SK-N-SH (cell line): ENCODE measurements around the gene AREL1. TPM values are rescaled to one million over a fixed set of nuclear protein-coding genes. Genes with fewer than 3 reads are reported as not detected.

Experiments used
- CTCF ChIA-PET: fragments of 300-600, 350-600 bp; formaldehyde crosslinking; extraction: SDS; loops from one replicate; lab custom pipeline; 2021; lab: Yijun Ruan, JAX
- POLR2A ChIA-PET: fragments of 350-600 bp; sonication (Branson Sonifier 250); formaldehyde crosslinking; extraction: SDS; loops from one replicate; lab custom pipeline; 2020; ENCODE audit warnings: antibody characterized with exemption, inconsistent platforms; lab: Yijun Ruan, JAX
- DNase-seq: peaks from one replicate; pipeline ENCODE4 v3.0.0; 2012
- H2AFZ ChIP-seq: fragments of 200-600 bp; sonication (generic); 2 replicates; pipeline ENCODE4 v1.8.1; 2016; ENCODE audit warnings: antibody characterized with exemption, mild to moderate bottlenecking, low read depth
- H3F3A ChIP-seq: fragments of 200-600 bp; sonication (generic); replicated peaks from 2 replicates; pipeline ENCODE3; 2016; ENCODE audit warnings: antibody characterized with exemption, mild to moderate bottlenecking; ENCODE audit not compliant: insufficient read depth
- H3K27ac ChIP-seq, 2 experiments: fragments of 200-500 bp in 1 of 2; fragments of 200-600 bp in 1 of 2; sonication (Bioruptor generic) in 1 of 2; sonication (generic), shearing (Covaris generic) in 1 of 2; 2 replicates each; pipeline versions ENCODE4 v1.5.1 to v1.6.1; 2014 to 2016; ENCODE audit warnings: low read depth in 2 of 2, inconsistent platforms in 1 of 2, low read length in 1 of 2, mild to moderate bottlenecking in 1 of 2, mixed read lengths in 1 of 2
- H3K27me3 ChIP-seq: fragments of 200-600 bp; sonication (generic), shearing (Covaris generic); 2 replicates; pipeline ENCODE4 v1.6.1; 2016; ENCODE audit warnings: mixed run types; ENCODE audit not compliant: insufficient read depth
- H3K36me3 ChIP-seq, 2 experiments: fragments of 200-500 bp in 1 of 2; fragments of 200-600 bp in 1 of 2; sonication (Bioruptor generic) in 1 of 2; sonication (generic) in 1 of 2; replicated peaks in 1 of 2; 2 replicates each; pipeline versions ENCODE3 to v1.5.1; 2014 to 2016; ENCODE audit warnings: low read length in 1 of 2, mild to moderate bottlenecking in 1 of 2; ENCODE audit not compliant: insufficient read depth in 2 of 2, control insufficient read depth in 1 of 2
- H3K4me1 ChIP-seq, 2 experiments: fragments of 200-500 bp in 1 of 2; fragments of 200-600 bp in 1 of 2; sonication (Bioruptor generic) in 1 of 2; sonication (generic), shearing (Covaris generic) in 1 of 2; 2 replicates each; pipeline versions ENCODE4 v1.5.1 to v1.6.1; 2014 to 2016; ENCODE audit warnings: low read depth in 1 of 2, low read length in 1 of 2, mixed run types in 1 of 2; ENCODE audit not compliant: insufficient read depth in 2 of 2, control insufficient read depth in 1 of 2
- H3K4me2 ChIP-seq: fragments of 200-600 bp; sonication (generic), shearing (Covaris generic); 2 replicates; pipeline ENCODE4 v1.6.1; 2017; ENCODE audit warnings: mixed run types
- H3K4me3 ChIP-seq, 2 experiments: fragments of 200-500 bp in 1 of 2; fragments of 200-600 bp in 1 of 2; sonication (Bioruptor generic) in 1 of 2; sonication (generic), shearing (Covaris generic) in 1 of 2; 2 replicates each; pipeline versions ENCODE4 v1.5.1 to v1.8.1; 2014 to 2016; ENCODE audit warnings: low read depth in 2 of 2, inconsistent platforms in 1 of 2, low read length in 1 of 2, mild to moderate bottlenecking in 1 of 2, mixed read lengths in 1 of 2, moderate library complexity in 1 of 2
- H3K79me2 ChIP-seq: fragments of 200-600 bp; sonication (generic); 2 replicates; pipeline ENCODE4 v1.8.1; 2017; ENCODE audit warnings: mild to moderate bottlenecking; ENCODE audit not compliant: insufficient read depth
- H3K9ac ChIP-seq: fragments of 200-600 bp; sonication (generic); 2 replicates; pipeline ENCODE4 v1.6.1; 2017; ENCODE audit warnings: mixed run types
- H3K9me2 ChIP-seq: fragments of 200-600 bp; sonication (generic); 2 replicates; pipeline ENCODE4 v1.6.1; 2017; ENCODE audit warnings: mixed run types
- H3K9me3 ChIP-seq: fragments of 200-600 bp; sonication (generic); 2 replicates; pipeline ENCODE4 v1.6.1; 2017; ENCODE audit warnings: mixed run types, mild to moderate bottlenecking, moderate library complexity
- H4K20me1 ChIP-seq: fragments of 200-600 bp; sonication (generic); 2 replicates; pipeline ENCODE4 v1.6.1; 2017; ENCODE audit warnings: mild to moderate bottlenecking, mixed run types; ENCODE audit not compliant: insufficient read depth
- EP300 ChIP-seq, 2 experiments: IDR thresholded peaks; 2 replicates each; pipeline versions ENCODE4 v1.4.0 to v1.6.1; 2012; ENCODE audit warnings: borderline replicate concordance in 1 of 2, low read depth in 1 of 2, low read length in 1 of 2
- EZH2phosphoT487 ChIP-seq: fragments of 200-600 bp; sonication (generic); IDR thresholded peaks from 2 replicates; pipeline ENCODE4 v1.6.1; 2017; ENCODE audit warnings: low read depth, mixed run types, mild to moderate bottlenecking, antibody characterized with exemption, moderate library complexity, borderline replicate concordance
- FOSL2 ChIP-seq: IDR thresholded peaks from 2 replicates; pipeline ENCODE4 v1.4.0; 2012; ENCODE audit warnings: low read depth, mild to moderate bottlenecking, moderate library complexity, borderline replicate concordance
- GATA2 ChIP-seq: sonication (generic); formaldehyde crosslinking; IDR thresholded peaks from 2 replicates; pipeline ENCODE4 v1.5.0; 2020; ENCODE audit warnings: mild to moderate bottlenecking, missing genetic modification reagents
- JUND ChIP-seq: IDR thresholded peaks from 2 replicates; pipeline ENCODE4 v1.4.0; 2012
- MXI1 ChIP-seq: IDR thresholded peaks from 2 replicates; pipeline ENCODE4 v1.6.1; 2012; ENCODE audit warnings: mild to moderate bottlenecking, low read depth, low read length, improper control_type of control experiment
- NFIC ChIP-seq: IDR thresholded peaks from 2 replicates; pipeline ENCODE4 v1.4.0; 2012; ENCODE audit warnings: borderline replicate concordance
- POLR2AphosphoS5 ChIP-seq: IDR thresholded peaks from 2 replicates; pipeline ENCODE4 v1.6.1; 2012; ENCODE audit warnings: low read depth, low read length
- RCOR1 ChIP-seq: fragments of 150-350 bp; IDR thresholded peaks from 2 replicates; pipeline ENCODE4 v1.6.1; 2017; ENCODE audit warnings: antibody characterized with exemption, low read length
- RFX5 ChIP-seq: IDR thresholded peaks from 2 replicates; pipeline ENCODE4 v1.6.1; 2012; ENCODE audit warnings: mild to moderate bottlenecking, improper control_type of control experiment, low read length
- RXRA ChIP-seq: IDR thresholded peaks from 2 replicates; pipeline ENCODE4 v1.4.0; 2012; ENCODE audit warnings: low read depth, mild to moderate bottlenecking, borderline replicate concordance
- YY1 ChIP-seq: IDR thresholded peaks from 2 replicates; pipeline ENCODE4 v1.4.0; 2012; ENCODE audit warnings: low read depth, mild to moderate bottlenecking
- WGBS: methylation state at CpG from one replicate; pipeline ENCODE4 v1.1.6; 2017; ENCODE audit warnings: low lambda C conversion rate; 5-methylcytosine and 5-hydroxymethylcytosine counted together
- polyA plus RNA-seq, 3 experiments: library from polyadenylated mRNA; depleted of rRNA; stranded (reverse); fragments of >200 nt; gene quantifications; 2 replicates each; pipeline ENCODE4 v1.2.3, GENCODE V29; 2012
- TF ChIP-seq, protein P1 (sequence below): IDR thresholded peaks from 2 replicates; pipeline ENCODE4 v1.6.1; 2012; ENCODE audit warnings: mild to moderate bottlenecking, low read depth, low read length, moderate library complexity
- TF ChIP-seq, protein P2 (sequence below): IDR thresholded peaks from 2 replicates; pipeline ENCODE4 v1.4.0; 2012; ENCODE audit warnings: low read depth, borderline replicate concordance
- TF ChIP-seq, protein P3 (sequence below): fragments of 200-600 bp; sonication (generic); IDR thresholded peaks from 2 replicates; pipeline ENCODE4 v1.6.1; 2017; ENCODE audit warnings: antibody characterized with exemption, mild to moderate bottlenecking, moderate library complexity

AREL1 gene
- polyA plus RNA-seq, 1 of the 3 experiments (the other 2 are of a cell fraction): 35.1 TPM

DNA sequence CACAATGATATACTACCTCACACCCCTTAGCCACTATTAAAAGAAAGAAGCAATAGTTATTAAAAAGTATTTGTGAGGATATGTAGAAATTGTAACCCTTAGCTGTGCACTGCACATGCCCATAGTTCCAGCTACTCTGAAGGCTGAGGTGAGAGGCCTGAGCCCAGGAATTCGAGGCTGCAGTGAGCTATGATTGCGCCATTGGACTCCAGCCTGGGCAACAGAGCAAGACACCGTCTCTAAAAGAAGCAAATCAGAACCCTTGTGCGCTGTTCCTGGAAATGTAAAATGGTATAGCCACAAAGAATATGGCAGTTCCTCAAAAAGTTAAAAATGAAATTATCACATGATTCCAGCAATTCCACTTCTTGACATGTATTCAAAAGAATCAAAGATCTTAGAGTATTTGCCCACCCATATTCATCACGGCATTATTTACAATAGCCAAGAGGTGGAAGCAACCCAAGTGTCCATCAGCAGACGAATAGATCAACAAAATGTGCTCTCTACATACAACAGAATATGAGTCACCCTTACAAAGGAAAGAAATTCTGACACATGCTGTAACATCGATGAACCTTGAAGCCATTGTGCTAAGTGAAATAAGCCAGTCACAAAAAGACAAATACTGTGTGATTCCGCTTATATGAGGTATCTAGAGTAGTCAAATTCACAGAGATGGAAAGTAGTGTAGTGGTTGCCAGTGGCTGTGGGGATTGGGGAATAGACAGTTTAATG is 26.6 kb upstream of the AREL1 start:
- TF ChIP-seq POLR2AphosphoS5 (no peak), RCOR1 (no peak), GATA2 (CRISPR knock-in tag) (no peak)
- TF ChIP-seq, protein P1, sequence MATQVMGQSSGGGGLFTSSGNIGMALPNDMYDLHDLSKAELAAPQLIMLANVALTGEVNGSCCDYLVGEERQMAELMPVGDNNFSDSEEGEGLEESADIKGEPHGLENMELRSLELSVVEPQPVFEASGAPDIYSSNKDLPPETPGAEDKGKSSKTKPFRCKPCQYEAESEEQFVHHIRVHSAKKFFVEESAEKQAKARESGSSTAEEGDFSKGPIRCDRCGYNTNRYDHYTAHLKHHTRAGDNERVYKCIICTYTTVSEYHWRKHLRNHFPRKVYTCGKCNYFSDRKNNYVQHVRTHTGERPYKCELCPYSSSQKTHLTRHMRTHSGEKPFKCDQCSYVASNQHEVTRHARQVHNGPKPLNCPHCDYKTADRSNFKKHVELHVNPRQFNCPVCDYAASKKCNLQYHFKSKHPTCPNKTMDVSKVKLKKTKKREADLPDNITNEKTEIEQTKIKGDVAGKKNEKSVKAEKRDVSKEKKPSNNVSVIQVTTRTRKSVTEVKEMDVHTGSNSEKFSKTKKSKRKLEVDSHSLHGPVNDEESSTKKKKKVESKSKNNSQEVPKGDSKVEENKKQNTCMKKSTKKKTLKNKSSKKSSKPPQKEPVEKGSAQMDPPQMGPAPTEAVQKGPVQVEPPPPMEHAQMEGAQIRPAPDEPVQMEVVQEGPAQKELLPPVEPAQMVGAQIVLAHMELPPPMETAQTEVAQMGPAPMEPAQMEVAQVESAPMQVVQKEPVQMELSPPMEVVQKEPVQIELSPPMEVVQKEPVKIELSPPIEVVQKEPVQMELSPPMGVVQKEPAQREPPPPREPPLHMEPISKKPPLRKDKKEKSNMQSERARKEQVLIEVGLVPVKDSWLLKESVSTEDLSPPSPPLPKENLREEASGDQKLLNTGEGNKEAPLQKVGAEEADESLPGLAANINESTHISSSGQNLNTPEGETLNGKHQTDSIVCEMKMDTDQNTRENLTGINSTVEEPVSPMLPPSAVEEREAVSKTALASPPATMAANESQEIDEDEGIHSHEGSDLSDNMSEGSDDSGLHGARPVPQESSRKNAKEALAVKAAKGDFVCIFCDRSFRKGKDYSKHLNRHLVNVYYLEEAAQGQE: no peak
- H3K27ac ChIP-seq: no peak overlapping the region
- no peaks in the 10 kb centered on the region for H3K4me1 ChIP-seq
- no peaks in the 10 kb centered on the region for H4K20me1 ChIP-seq
- no peak overlapping the region for H3K4me3 ChIP-seq
- H2AFZ ChIP-seq: no peak overlapping the region
- no peaks in the 10 kb centered on the region for H3K9me2 ChIP-seq
- H3K9me3 ChIP-seq: no peaks in the 10 kb centered on the region
- no peak for DNase-seq
- POLR2A ChIA-PET: no interaction called here
- peaks cover 15% of the 10 kb centered on the region for H3F3A ChIP-seq
- CTCF ChIA-PET: no interaction called here
- no peak overlapping the region for H3K9ac ChIP-seq
- no peak overlapping the region for H3K4me2 ChIP-seq
- WGBS: 94% methylated on average over 8 of the region's 8 CpGs
- H3K36me3 ChIP-seq: peaks cover 15 to 45% of the 10 kb centered on the region in 2 experiments
- H3K79me2 ChIP-seq: no peaks in the 10 kb centered on the region
- no peaks in the 10 kb centered on the region for H3K27me3 ChIP-seq

DNA sequence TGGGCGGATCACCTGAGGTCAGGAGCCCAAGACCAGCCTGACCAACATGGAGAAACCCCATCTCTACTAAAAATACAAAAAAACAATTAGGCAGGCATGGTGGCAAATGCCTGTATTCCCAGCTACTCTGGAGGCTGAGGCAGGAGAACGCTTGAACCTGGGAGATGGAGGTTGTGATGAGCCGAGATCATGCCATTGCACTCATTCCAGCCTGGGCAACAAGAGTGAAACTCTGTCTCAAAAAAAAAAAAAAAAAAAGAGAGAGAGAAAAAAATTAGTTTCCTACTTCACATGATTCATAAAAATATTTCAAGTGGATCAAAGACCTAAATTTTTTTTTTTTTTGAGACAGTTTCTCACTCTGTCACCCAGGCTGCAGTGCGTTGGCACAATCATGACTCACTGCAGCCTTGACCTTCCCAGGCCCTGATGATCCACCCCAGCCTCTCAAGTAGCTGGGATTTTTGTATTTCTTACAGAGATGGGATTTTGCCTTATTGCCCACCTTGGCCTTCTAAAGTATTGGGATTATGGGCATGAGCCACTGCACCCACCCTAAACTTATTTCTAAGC is 25.0 kb upstream of the AREL1 start:
- H3K4me2 ChIP-seq: no peak overlapping the region
- peaks cover 30 to 54% of the 10 kb centered on the region in 2 experiments for H3K36me3 ChIP-seq
- H4K20me1 ChIP-seq: no peaks in the 10 kb centered on the region
- H3K79me2 ChIP-seq: no peaks in the 10 kb centered on the region
- H2AFZ ChIP-seq: no peak overlapping the region
- no peaks in the 10 kb centered on the region for H3K27me3 ChIP-seq
- no peaks in the 10 kb centered on the region for H3K9me2 ChIP-seq
- no peaks in the 10 kb centered on the region for H3K4me1 ChIP-seq
- TF ChIP-seq, protein P2, sequence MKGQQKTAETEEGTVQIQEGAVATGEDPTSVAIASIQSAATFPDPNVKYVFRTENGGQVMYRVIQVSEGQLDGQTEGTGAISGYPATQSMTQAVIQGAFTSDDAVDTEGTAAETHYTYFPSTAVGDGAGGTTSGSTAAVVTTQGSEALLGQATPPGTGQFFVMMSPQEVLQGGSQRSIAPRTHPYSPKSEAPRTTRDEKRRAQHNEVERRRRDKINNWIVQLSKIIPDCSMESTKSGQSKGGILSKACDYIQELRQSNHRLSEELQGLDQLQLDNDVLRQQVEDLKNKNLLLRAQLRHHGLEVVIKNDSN: no peak
- TF ChIP-seq, protein P3, sequence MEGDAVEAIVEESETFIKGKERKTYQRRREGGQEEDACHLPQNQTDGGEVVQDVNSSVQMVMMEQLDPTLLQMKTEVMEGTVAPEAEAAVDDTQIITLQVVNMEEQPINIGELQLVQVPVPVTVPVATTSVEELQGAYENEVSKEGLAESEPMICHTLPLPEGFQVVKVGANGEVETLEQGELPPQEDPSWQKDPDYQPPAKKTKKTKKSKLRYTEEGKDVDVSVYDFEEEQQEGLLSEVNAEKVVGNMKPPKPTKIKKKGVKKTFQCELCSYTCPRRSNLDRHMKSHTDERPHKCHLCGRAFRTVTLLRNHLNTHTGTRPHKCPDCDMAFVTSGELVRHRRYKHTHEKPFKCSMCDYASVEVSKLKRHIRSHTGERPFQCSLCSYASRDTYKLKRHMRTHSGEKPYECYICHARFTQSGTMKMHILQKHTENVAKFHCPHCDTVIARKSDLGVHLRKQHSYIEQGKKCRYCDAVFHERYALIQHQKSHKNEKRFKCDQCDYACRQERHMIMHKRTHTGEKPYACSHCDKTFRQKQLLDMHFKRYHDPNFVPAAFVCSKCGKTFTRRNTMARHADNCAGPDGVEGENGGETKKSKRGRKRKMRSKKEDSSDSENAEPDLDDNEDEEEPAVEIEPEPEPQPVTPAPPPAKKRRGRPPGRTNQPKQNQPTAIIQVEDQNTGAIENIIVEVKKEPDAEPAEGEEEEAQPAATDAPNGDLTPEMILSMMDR: no peak
- TF ChIP-seq FOSL2 (peak; percentile 43), RFX5 (no peak), JUND (peak; percentile 37; the same call in 1 of the 2 replicates), YY1 (no peak), NFIC (no peak), RCOR1 (no peak), MXI1 (no peak), POLR2AphosphoS5 (no peak), RXRA (no peak), EZH2phosphoT487 (no peak), EP300 (IDR thresholded peaks at IDR 0.05; ENCODE audit: borderline replicate concordance in 1 of 2, low read depth in 1 of 2, low read length in 1 of 2) (0 out of 4 replicates have a peak, but pooled peaks of 1 of the 2 experiments have one; percentile 13)
- H3F3A ChIP-seq: peaks cover 15% of the 10 kb centered on the region
- CTCF ChIA-PET: interaction anchor here (0.7 kb wide), 1 partner anchor 27 kb away, joined by 4 read pairs; no protein-coding TSS in a partner anchor
- WGBS: 83% methylated on average over 4 of the region's 4 CpGs
- no peak for DNase-seq
- no peaks in the 10 kb centered on the region for H3K9me3 ChIP-seq
- H3K9ac ChIP-seq: no peak overlapping the region
- POLR2A ChIA-PET: no interaction called here
- H3K4me3 ChIP-seq: no peak overlapping the region
- peak overlapping the region in 1 of 2 experiments; percentile 72; a peak in 2 of 4 replicates for H3K27ac ChIP-seq
